GM06990 (cell line): ENCODE measurements around the gene KAT2B.
"Not testable (repeated sequence)": the region's sequence is repeated elsewhere in the genome, so short reads cannot be mapped to it uniquely, and the experiment has no call there.

ENCODE experiments used
- DNase-seq: peaks from one replicate; pipeline ENCODE4 v3.0.0-alpha.2; 2011; ENCODE audit not compliant: insufficient read length; ENCODE audit errors: extremely low read depth
- H3K27me3 ChIP-seq: replicated peaks from 2 replicates; pipeline ENCODE4 v1.6.0; 2011; ENCODE audit warnings: low read length; ENCODE audit not compliant: control insufficient read depth, insufficient read depth
- H3K36me3 ChIP-seq: 2 replicates; pipeline ENCODE4 v1.5.1; 2011; ENCODE audit warnings: low read length; ENCODE audit not compliant: control insufficient read depth, insufficient read depth
- H3K4me3 ChIP-seq: replicated peaks from 2 replicates; pipeline ENCODE4 v1.5.1; 2011; ENCODE audit warnings: low read depth, mild to moderate bottlenecking, control low read depth, low read length
- TF ChIP-seq, protein P1 (sequence below): IDR thresholded peaks from 2 replicates; pipeline ENCODE4 v1.5.1; 2011; ENCODE audit warnings: low read length, control low read depth, mild to moderate bottlenecking, inconsistent platforms; ENCODE audit not compliant: insufficient read depth, poor library complexity, severe bottlenecking

Gene KAT2B

DNA sequence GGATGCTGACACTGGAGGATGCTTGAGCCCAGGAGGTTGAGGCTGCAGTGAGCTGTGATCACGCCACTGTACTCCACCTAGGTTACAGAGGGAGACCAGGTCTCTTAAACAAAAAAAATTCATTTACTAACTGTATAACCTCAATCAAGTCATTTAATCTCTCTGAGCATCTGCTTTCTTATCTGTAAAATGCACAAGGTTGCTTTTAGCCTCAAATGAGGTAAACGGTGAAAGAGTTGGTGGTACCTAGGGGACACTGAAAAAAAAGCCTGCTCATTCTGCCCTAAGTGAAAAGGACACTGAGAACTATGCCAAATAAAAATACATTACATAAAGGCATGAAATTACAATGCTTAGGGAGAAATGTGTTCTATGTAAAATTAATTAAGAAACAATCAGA lies 31.6 kb upstream of the KAT2B start:
- Histone ChIP-seq H3K27me3 (no peaks in the 10 kb centered on the region), H3K4me3 (no peak overlapping the region), H3K36me3 (no peaks in the 10 kb centered on the region)
- TF ChIP-seq, protein P1, sequence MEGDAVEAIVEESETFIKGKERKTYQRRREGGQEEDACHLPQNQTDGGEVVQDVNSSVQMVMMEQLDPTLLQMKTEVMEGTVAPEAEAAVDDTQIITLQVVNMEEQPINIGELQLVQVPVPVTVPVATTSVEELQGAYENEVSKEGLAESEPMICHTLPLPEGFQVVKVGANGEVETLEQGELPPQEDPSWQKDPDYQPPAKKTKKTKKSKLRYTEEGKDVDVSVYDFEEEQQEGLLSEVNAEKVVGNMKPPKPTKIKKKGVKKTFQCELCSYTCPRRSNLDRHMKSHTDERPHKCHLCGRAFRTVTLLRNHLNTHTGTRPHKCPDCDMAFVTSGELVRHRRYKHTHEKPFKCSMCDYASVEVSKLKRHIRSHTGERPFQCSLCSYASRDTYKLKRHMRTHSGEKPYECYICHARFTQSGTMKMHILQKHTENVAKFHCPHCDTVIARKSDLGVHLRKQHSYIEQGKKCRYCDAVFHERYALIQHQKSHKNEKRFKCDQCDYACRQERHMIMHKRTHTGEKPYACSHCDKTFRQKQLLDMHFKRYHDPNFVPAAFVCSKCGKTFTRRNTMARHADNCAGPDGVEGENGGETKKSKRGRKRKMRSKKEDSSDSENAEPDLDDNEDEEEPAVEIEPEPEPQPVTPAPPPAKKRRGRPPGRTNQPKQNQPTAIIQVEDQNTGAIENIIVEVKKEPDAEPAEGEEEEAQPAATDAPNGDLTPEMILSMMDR: no peak
- DNase-seq: no peak

DNA sequence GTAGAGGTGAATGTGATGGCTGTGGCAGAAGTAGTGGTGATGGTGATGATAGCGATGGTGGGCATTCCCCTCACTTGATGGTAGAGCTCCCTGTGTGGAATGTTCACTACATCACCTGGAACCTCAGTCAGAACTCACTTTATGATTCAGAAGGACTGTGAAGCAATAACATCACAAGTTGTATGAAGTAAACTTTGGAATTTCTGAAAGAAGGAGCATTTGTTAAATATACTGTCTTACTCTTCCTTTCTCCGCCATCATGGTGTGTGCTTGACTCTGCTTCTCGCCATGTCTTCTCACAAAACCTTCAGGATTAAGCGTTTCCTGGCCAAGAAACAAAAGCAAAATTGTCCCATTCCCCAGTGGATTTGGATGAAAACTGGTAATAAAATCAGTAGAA lies 28.1 kb upstream of the KAT2B start, which contains the start of gene PP2D1:
Gene PP2D1, minus strand, starts transcription at position 101 of the 400 bp plus-strand sequence. CDS start 192 bp downstream, outside the sequence.
- Histone ChIP-seq H3K27me3 (no peaks in the 10 kb centered on the region), H3K36me3 (no peaks in the 10 kb centered on the region), H3K4me3 (no peak within 1 kb of the TSS)
- DNase-seq: no peak
- TF ChIP-seq, protein P1: no peak

DNA sequence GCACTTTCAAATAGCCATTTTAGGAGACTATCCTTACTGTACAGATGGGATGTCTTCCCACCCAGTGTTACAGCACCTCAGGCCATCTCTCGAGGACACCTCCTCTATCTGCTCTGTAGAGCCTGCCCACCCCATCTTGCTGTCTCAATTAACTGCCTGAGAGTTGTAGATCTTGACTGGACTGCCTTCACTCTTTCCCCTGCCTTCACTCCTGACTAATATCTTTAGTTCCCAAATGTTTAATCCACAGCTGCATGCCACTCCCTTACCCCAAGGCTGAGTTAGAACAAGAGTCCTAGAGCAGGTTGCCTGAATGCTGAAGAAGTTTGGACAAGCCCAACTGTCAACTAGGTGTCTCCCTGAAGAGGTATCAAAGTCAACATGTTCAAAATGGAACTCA lies 26.9 kb upstream of the KAT2B start:
- no peak for DNase-seq
- no peaks in the 10 kb centered on the region for H3K36me3 ChIP-seq
- TF ChIP-seq, protein P1: no peak
- H3K4me3 ChIP-seq: no peak overlapping the region
- no peaks in the 10 kb centered on the region for H3K27me3 ChIP-seq

DNA sequence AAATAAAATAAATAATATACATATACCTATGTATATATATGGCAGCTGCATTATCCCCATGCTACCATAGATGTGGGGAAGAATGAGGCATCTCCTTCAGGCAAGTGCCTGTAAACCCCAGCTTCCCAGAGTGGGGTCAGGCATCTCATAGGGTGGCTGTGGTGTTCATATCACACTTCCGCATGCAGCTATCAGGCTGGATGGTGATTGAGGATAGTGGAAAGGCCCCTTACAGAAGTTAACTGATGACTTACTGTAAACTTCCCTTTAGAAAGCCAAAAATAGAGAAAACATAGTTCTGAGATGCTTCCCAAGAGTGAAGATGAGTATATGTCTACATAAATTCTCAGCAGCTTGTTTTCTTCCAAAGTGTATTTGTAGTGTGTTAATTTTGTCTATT lies 24.7 kb upstream of the KAT2B start:
- no peak overlapping the region for H3K4me3 ChIP-seq
- no peaks in the 10 kb centered on the region for H3K27me3 ChIP-seq
- TF ChIP-seq, protein P1: no peak
- no peaks in the 10 kb centered on the region for H3K36me3 ChIP-seq
- DNase-seq: no peak

DNA sequence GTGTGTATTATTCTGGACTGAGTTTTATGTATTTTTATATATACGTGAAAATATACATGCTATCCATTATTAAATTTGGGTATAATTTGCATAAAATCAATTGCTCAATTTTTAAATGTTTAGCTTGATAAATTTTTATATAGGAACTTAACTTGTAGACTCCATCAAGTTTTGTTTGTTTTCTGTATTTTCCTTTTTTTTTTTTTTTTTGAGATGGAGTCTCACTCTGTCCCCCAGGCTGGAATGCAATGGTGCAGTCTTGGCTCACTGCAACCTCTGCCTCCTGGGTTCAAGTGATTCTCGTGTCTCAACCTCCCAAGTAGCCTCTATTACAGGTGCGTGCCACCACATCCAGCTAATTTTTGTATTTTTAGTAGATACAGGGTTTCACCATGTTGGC lies 24.2 kb upstream of the KAT2B start:
- H3K4me3 ChIP-seq, DNase-seq, H3K27me3 ChIP-seq, H3K36me3 ChIP-seq: not testable (repeated sequence)

DNA sequence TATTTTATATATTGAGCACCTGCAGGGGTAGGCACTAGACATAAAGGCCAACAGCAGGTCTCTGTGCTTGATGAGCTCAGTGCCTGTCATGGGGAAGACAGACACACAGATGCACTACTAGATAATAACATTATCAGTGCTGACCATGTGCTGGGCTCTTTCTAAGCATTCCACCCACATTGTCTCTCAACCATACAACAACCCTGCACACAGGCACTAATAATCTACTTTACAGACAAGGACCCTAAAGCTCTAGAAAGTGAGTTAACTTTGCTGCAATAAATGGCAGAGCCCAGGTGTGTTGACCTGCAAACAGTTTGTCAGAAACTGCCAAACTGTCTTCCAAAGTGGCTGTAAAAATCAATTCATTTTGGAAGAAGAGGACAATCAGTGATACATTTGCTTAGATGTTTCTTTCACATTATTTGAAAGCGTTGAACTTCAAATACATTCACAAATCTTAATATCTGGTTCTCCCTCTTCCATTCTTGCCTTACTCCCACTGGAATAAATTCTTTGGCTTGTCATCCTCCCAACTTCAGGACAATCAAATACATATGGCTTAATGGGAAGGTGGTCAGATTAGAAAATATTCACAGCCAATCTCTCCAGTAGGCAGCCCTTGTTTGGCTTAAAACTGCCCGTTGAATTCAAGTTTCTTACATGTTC lies 17.2 kb upstream of the KAT2B start:
- no peaks in the 10 kb centered on the region for H3K27me3 ChIP-seq
- H3K36me3 ChIP-seq: no peaks in the 10 kb centered on the region
- no peak overlapping the region for H3K4me3 ChIP-seq
- TF ChIP-seq, protein P1: no peak
- no peak for DNase-seq
